ENCODE data around the gene LVRN.

- TF ChIP-seq CTCF (conservative IDR thresholded peaks at IDR 0.05; ENCODE audit: low read depth, low read length) (peak; percentile 46; the same call in 1 of the 2 replicates), EZH2 (IDR thresholded peaks at IDR 0.05; ENCODE audit: low read length, unreplicated experiment) (no peak)
Measured at GRCh38 chr5:116032094-116032517, 69.8 kb downstream of the LVRN start, which contains the start of gene ARL14EPL.
